ENCODE measurements around the gene SLC25A12.

Gene SLC25A12

DNA sequence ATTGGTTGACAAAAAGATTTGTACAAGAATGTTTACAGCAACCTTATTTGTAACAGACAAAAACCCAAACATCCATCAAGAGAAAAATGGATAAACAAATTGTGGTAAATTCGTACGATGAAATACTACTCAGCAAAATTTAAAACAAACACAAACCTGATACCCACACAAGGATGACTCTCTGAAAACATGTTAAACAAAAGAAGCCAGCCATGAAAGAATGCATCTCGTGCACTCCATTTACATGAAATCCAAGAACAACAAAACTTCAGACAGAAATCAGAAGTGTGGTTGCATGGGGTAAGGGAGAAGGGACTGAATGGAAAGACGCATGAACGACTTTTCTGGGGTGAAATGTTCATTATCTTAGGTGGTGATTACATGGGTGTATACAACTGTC, 93.4 kb downstream of the SLC25A12 start:
- Histone ChIP-seq H3K79me1 (replicated peaks; ENCODE audit: low read length, poor library complexity, severe bottlenecking) (peaks cover 3% of the 10 kb centered on the region), H4K8ac (ENCODE audit: low read length) (no peak overlapping the region), H2BK12ac (ENCODE audit: low read length in 2 of 2) (no peak overlapping the region), H2AFZ (ENCODE audit: low read depth, low read length) (no peak overlapping the region), H3K23ac (ENCODE audit: low read length in 2 of 2) (no peak overlapping the region), H3K27ac (ENCODE audit: low read length, poor library complexity, severe bottlenecking) (no peak overlapping the region), H2BK120ac (ENCODE audit: low read depth, low read length) (no peak overlapping the region), H2BK5ac (ENCODE audit: low read depth, low read length, poor library complexity, severe bottlenecking) (no peak overlapping the region), H3K36me3 (ENCODE audit: control insufficient read depth in 1 of 2, insufficient read depth in 2 of 2, low read depth in 1 of 2, low read length in 2 of 2) (peaks cover 3 to 28% of the 10 kb centered on the region in 2 experiments), H3K4me3 (ENCODE audit: insufficient read depth in 1 of 2, low read depth in 1 of 2, low read length in 2 of 2) (no peak overlapping the region), H3K18ac (ENCODE audit: low read depth in 1 of 2, low read length in 2 of 2) (no peak overlapping the region), H3K4me2 (ENCODE audit: low read length, poor library complexity, severe bottlenecking) (no peak overlapping the region), H3K4ac (ENCODE audit: low read depth in 1 of 2, low read length in 2 of 2) (no peak overlapping the region), H3K9ac (ENCODE audit: low read length) (no peak overlapping the region), H3K27me3 (ENCODE audit: control insufficient read depth in 1 of 2, insufficient read depth in 1 of 2, low read length in 2 of 2) (no peaks in the 10 kb centered on the region), H2AK5ac (ENCODE audit: low read length, severe bottlenecking) (no peak overlapping the region), H3K14ac (ENCODE audit: low read length in 2 of 2) (no peak overlapping the region), H3K4me1 (ENCODE audit: control insufficient read depth, insufficient read depth, low read depth, low read length) (peaks cover 4% of the 10 kb centered on the region), H2BK15ac (ENCODE audit: low read depth, poor library complexity, severe bottlenecking) (no peak overlapping the region), H4K91ac (ENCODE audit: low read length) (no peak overlapping the region), H3K9me3 (ENCODE audit: control insufficient read depth, low read length) (no peaks in the 10 kb centered on the region)
- no peak for DNase-seq
- WGBS = 90% methylated on average over 4 of the region's 5 CpGs

DNA sequence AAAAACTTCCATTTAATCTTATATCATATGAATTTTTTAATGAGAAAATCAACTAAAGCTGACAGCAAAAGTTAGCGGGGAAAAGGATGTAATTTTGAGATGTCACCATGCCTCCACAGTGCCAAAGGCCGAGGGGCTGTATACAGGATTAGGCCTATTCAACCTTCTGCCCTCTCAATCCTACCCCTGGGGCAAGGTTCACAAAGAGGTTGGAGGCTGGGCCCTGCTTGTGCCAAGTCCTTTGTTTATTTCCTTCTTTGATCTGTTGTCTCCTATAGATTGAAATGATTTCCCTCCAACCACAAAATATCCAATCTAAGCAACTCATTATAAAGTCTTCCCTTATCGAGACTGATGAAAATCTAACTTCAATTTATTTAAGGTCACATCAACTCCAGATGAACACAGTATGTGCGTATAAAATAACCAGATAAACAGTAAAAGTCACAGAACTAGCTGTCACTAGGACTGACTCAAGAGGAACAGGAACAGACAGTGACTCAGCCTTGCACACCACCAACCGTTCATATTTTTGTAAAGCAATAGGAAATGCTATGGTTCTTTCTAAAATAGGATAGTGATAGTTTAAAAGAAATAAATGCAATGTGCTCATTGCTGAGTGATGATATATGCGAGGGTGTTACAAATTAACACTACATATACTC, 95.8 kb downstream of the SLC25A12 start:
- Histone ChIP-seq H4K8ac (ENCODE audit: low read length) (no peak overlapping the region), H2BK5ac (ENCODE audit: low read depth, low read length, poor library complexity, severe bottlenecking) (no peak overlapping the region), H3K18ac (ENCODE audit: low read depth in 1 of 2, low read length in 2 of 2) (peak overlapping the region in 1 of 2 experiments; percentile 24), H2BK15ac (ENCODE audit: low read depth, poor library complexity, severe bottlenecking) (no peak overlapping the region), H3K79me1 (replicated peaks; ENCODE audit: low read length, poor library complexity, severe bottlenecking) (peaks cover 2% of the 10 kb centered on the region), H3K4me3 (ENCODE audit: insufficient read depth in 1 of 2, low read depth in 1 of 2, low read length in 2 of 2) (no peak overlapping the region), H3K23ac (ENCODE audit: low read length in 2 of 2) (no peak overlapping the region), H3K9me3 (ENCODE audit: control insufficient read depth, low read length) (no peaks in the 10 kb centered on the region), H2AK5ac (ENCODE audit: low read length, severe bottlenecking) (no peak overlapping the region), H4K91ac (ENCODE audit: low read length) (no peak overlapping the region), H3K27ac (ENCODE audit: low read length, poor library complexity, severe bottlenecking) (no peak overlapping the region), H3K36me3 (ENCODE audit: control insufficient read depth in 1 of 2, insufficient read depth in 2 of 2, low read depth in 1 of 2, low read length in 2 of 2) (peaks cover 0 to 14% of the 10 kb centered on the region in 2 experiments), H3K4me1 (ENCODE audit: control insufficient read depth, insufficient read depth, low read depth, low read length) (peaks cover 4% of the 10 kb centered on the region), H2BK120ac (ENCODE audit: low read depth, low read length) (no peak overlapping the region), H3K9ac (ENCODE audit: low read length) (peak overlapping the region; percentile 17), H2BK12ac (ENCODE audit: low read length in 2 of 2) (no peak overlapping the region), H2AFZ (ENCODE audit: low read depth, low read length) (no peak overlapping the region), H3K14ac (ENCODE audit: low read length in 2 of 2) (no peak overlapping the region), H3K4me2 (ENCODE audit: low read length, poor library complexity, severe bottlenecking) (no peak overlapping the region), H3K4ac (ENCODE audit: low read depth in 1 of 2, low read length in 2 of 2) (no peak overlapping the region), H3K27me3 (ENCODE audit: control insufficient read depth in 1 of 2, insufficient read depth in 1 of 2, low read length in 2 of 2) (no peaks in the 10 kb centered on the region)
- 64% methylated on average over 4 of the region's 6 CpGs for WGBS
- DNase-seq = peak; percentile 59

DNA sequence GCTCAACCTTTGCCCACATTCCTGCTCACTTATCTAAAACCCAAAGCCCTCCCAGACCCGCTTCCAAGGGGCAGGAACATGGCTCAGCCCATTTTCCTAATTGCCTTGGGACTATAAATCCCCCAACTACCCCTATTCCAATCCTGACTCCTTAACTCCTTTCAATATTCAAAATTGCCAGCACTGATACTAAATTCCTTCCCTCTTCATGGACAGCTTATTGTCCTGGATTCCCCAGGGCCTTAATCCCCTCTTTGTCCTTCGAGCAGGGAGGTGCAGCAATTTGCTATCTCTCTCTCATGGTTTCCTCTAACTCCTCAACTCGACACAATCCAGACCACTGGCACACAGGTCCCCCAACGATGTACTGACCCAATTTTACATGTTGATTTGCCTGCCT, 99.1 kb downstream of the SLC25A12 start:
- no peak overlapping the region for H2AK5ac ChIP-seq (ENCODE audit: low read length, severe bottlenecking)
- H2BK5ac ChIP-seq (ENCODE audit: low read depth, low read length, poor library complexity, severe bottlenecking) = no peak overlapping the region
- H3K4me1 ChIP-seq (ENCODE audit: control insufficient read depth, insufficient read depth, low read depth, low read length) = peaks cover 4% of the 10 kb centered on the region
- H4K91ac ChIP-seq (ENCODE audit: low read length) = no peak overlapping the region
- no peak overlapping the region for H2BK120ac ChIP-seq (ENCODE audit: low read depth, low read length)
- H3K18ac ChIP-seq (ENCODE audit: low read depth in 1 of 2, low read length in 2 of 2) = no peak overlapping the region
- H3K27ac ChIP-seq (ENCODE audit: low read length, poor library complexity, severe bottlenecking) = no peak overlapping the region
- no peak overlapping the region for H4K8ac ChIP-seq (ENCODE audit: low read length)
- H2BK15ac ChIP-seq (ENCODE audit: low read depth, poor library complexity, severe bottlenecking) = no peak overlapping the region
- peaks cover 3 to 39% of the 10 kb centered on the region in 2 experiments for H3K36me3 ChIP-seq (ENCODE audit: control insufficient read depth in 1 of 2, insufficient read depth in 2 of 2, low read depth in 1 of 2, low read length in 2 of 2)
- H3K79me1 ChIP-seq (replicated peaks; ENCODE audit: low read length, poor library complexity, severe bottlenecking) = peaks cover 3% of the 10 kb centered on the region
- no peak overlapping the region for H3K9ac ChIP-seq (ENCODE audit: low read length)
- H3K4me3 ChIP-seq (ENCODE audit: insufficient read depth in 1 of 2, low read depth in 1 of 2, low read length in 2 of 2) = no peak overlapping the region
- H3K14ac ChIP-seq (ENCODE audit: low read length in 2 of 2) = no peak overlapping the region
- no peak overlapping the region for H3K4ac ChIP-seq (ENCODE audit: low read depth in 1 of 2, low read length in 2 of 2)
- no peak overlapping the region for H3K23ac ChIP-seq (ENCODE audit: low read length in 2 of 2)
- no peaks in the 10 kb centered on the region for H3K27me3 ChIP-seq (ENCODE audit: control insufficient read depth in 1 of 2, insufficient read depth in 1 of 2, low read length in 2 of 2)
- no peak overlapping the region for H2BK12ac ChIP-seq (ENCODE audit: low read length in 2 of 2)
- 41% methylated on average over 4 of the region's 4 CpGs for WGBS
- no peak for DNase-seq
- no peaks in the 10 kb centered on the region for H3K9me3 ChIP-seq (ENCODE audit: control insufficient read depth, low read length)
- H3K4me2 ChIP-seq (ENCODE audit: low read length, poor library complexity, severe bottlenecking) = no peak overlapping the region
- no peak overlapping the region for H2AFZ ChIP-seq (ENCODE audit: low read depth, low read length)

DNA sequence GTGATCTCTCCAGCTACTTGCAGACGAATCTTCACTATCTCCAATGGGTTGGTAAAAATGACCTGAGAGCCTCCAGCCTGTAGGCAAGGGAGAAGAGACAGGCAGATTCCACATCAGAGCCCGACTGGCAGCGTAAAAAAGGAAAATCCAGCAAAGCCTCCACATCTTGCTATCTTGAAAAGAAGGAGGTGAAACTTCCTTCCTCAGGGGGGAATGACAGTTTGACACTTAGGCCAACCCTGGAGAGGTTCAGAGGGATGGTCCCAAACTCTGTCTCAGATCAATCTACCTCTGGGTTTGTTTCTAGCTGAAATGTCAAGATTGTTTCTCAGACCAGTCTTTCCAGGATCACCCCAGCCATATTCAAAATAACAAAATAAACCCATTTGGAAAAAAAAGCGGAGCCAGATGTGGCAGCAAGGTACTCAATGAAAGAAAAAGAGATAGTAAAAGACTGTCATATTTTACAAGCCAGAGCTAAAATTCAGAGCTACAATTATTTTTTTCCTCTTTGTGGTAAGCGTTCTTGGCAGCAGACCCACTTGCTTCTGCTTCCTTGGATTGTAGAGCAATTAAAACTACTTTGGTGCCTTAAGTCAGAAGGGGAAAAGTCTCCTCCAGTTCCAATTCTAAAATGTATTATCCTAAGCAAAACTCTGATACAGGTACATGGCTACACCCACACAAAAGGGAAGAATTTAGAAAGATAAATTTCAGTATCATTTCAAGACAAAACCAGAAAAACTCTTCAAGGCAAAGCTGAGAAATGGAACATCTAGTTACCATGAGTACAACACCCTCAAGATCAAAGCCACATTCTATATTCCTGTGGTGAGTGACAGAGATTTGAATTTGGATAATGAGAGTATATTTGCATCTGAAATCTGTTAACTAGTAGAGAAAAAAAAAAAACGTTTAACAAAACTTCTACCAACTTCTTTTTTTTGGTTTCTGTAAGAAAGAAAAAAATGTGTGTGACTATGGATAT, 100.1 kb downstream of the SLC25A12 start:
- Histone ChIP-seq H2BK12ac (ENCODE audit: low read length in 2 of 2) (no peak overlapping the region), H2BK120ac (ENCODE audit: low read depth, low read length) (no peak overlapping the region), H3K4me1 (ENCODE audit: control insufficient read depth, insufficient read depth, low read depth, low read length) (peaks cover 4% of the 10 kb centered on the region), H3K9ac (ENCODE audit: low read length) (no peak overlapping the region), H3K79me1 (replicated peaks; ENCODE audit: low read length, poor library complexity, severe bottlenecking) (peaks cover 3% of the 10 kb centered on the region), H3K14ac (ENCODE audit: low read length in 2 of 2) (no peak overlapping the region), H3K18ac (ENCODE audit: low read depth in 1 of 2, low read length in 2 of 2) (no peak overlapping the region), H4K8ac (ENCODE audit: low read length) (no peak overlapping the region), H3K4me2 (ENCODE audit: low read length, poor library complexity, severe bottlenecking) (no peak overlapping the region), H3K4ac (ENCODE audit: low read depth in 1 of 2, low read length in 2 of 2) (no peak overlapping the region), H2AK5ac (ENCODE audit: low read length, severe bottlenecking) (no peak overlapping the region), H3K23ac (ENCODE audit: low read length in 2 of 2) (no peak overlapping the region), H4K91ac (ENCODE audit: low read length) (no peak overlapping the region), H3K27ac (ENCODE audit: low read length, poor library complexity, severe bottlenecking) (no peak overlapping the region), H3K9me3 (ENCODE audit: control insufficient read depth, low read length) (no peaks in the 10 kb centered on the region), H2BK5ac (ENCODE audit: low read depth, low read length, poor library complexity, severe bottlenecking) (no peak overlapping the region), H2AFZ (ENCODE audit: low read depth, low read length) (no peak overlapping the region), H3K27me3 (ENCODE audit: control insufficient read depth in 1 of 2, insufficient read depth in 1 of 2, low read length in 2 of 2) (no peaks in the 10 kb centered on the region), H2BK15ac (ENCODE audit: low read depth, poor library complexity, severe bottlenecking) (no peak overlapping the region), H3K36me3 (ENCODE audit: control insufficient read depth in 1 of 2, insufficient read depth in 2 of 2, low read depth in 1 of 2, low read length in 2 of 2) (peaks cover 3 to 33% of the 10 kb centered on the region in 2 experiments), H3K4me3 (ENCODE audit: insufficient read depth in 1 of 2, low read depth in 1 of 2, low read length in 2 of 2) (no peak overlapping the region)
- DNase-seq = no peak
- WGBS = 27% methylated on average over 2 of the region's 6 CpGs

Measured in mesenchymal stem cell (in vitro differentiated cells and primary cell).